HG02870 (cell line): ENCODE data around the gene ELMO1.

Experiments
- ATAC-seq: cut with Tn5 transposase; IDR thresholded peaks from one replicate; pipeline ENCODE4 v1.9.1; 2021; ENCODE audit warnings: mild to moderate bottlenecking, moderate library complexity; ENCODE audit not compliant: unreplicated experiment

ELMO1 gene

DNA sequence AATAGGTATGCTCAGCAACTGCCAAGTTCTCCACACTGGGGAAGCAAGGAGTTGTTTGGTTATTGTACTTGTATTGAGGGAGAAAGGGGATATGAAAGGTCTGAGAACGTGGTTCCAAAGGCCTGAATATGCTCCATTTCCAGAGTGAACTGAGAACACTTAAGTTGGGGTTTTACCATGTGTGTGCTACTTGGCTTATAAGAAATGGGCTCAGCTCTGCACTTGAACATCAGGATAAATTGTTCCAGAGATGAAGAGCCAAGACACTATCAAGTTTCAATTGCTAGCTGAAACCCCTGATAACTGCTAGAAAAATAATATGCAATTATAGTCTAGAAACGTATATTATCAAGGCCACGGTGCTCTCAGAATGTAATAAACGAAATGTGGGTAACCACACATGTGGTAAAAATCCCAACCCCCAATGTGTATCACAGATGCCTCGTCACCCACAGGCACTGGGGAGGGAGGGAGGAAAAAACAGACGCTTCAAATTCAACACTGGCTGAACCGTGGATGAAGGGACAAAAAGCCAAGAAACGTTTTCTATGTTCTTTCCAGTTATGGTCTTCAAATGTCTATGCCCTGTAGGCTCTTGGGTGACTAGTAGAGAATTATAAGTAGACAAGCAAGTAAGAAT, 16.3 kb downstream of the ELMO1 start:
- no peak for ATAC-seq

DNA sequence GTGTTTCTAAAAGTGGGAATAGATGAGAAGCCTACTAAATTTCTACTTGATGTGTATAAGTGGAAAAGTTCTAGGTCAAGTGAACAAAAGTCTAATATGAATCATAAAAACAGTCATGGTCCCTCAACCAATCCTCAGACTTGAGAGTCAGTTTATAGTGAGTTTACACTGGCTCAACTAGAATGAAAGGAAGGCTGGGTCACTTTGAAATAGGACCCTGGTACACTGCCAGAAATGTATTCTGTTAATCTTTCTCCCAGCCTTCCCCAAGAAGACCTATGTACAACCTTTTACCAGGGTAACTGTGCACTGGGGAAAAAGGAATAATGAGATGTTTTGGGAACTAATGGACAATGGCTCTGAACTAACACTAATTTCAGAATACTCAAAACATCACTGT, 17.3 kb downstream of the ELMO1 start:
- no peak for ATAC-seq

DNA sequence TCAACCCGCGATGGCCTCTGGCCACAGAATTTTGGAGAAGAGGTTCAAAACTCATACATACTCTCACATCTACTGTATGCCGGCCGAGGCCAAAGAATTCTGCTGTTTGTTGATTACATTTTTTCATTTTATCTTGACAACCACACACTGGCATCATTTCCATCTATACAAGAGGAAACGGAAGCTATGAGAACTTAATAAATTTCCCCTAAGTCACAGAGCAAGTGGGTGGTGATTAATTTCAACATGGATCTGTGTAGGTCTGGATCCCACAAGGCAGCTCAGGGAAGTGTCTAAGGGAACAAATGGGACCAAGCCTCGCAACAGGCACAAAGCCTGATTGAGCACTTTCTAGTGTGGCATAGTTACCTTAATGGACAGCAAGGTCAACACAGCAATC, 18.0 kb downstream of the ELMO1 start:
- no peak for ATAC-seq

DNA sequence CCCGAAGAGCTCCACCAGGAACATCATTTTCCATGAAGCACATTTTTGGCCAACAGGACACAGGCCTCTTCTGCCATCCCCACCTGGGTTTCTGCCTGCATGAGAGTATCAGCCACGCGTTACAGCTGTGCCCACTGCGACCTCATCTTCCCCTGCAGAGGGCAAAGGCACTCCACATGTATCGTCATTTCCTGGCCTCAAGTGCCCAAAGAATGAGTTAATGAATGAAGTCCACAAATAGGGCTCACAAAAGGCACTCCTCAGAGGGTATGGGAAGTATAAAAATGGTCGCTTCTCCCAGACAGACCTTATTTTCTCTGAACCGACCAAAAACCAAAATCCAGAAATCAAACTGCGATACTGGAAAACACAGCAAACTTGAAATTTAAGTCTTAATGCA, 18.5 kb downstream of the ELMO1 start:
- ATAC-seq = no peak

DNA sequence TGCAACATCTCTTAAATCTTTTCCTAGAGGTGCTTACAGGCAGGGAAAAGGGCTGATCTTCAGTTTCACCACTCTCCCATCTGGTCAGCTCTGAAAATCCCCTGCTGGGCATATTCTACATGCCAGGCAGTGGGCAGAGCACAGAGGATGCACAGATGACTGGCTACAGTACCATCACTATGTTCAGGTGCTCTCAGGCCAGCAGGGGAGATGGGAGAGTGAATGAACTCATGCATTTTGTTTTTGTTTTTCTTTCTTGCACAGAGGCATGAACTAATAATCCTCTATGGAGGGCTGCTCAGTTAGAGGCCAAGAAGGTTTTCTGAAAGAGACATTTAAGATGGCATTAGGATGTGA, 19.3 kb downstream of the ELMO1 start:
- no peak for ATAC-seq

DNA sequence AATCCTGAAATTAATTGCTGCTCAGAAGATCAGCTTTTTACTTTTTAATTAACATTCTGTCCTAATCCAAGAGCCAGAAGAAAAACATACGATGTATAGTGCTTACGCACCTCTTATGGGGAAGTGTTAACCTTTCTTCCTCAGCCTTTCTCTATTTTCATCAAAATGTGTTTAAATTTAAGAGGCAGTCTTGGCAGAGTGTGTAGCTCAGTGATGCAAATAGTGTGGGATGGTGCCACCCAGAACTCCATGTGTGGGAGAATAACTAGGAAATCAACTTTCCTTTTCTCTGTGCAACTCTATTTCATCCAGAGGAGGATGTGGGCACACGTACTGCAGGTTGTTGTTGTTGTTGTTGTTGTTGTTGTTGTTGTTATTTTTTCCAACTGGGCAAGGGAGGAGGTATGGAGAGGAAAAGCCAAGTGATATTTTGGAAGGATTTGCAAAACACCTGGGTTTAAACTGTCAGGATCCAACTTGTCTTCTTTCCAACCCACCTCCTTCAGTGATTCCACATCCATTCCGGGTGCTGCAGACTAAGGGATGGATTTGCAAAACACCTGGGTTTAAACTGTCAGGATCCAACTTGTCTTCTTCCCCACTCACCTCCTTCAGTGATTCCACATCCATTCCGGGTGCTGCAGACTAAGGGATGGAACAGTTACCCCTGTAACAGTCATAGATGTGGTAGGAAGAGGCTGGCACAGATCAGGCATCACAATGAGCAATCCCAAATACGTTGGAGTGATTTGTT, 19.8 kb downstream of the ELMO1 start:
- ATAC-seq = no peak

DNA sequence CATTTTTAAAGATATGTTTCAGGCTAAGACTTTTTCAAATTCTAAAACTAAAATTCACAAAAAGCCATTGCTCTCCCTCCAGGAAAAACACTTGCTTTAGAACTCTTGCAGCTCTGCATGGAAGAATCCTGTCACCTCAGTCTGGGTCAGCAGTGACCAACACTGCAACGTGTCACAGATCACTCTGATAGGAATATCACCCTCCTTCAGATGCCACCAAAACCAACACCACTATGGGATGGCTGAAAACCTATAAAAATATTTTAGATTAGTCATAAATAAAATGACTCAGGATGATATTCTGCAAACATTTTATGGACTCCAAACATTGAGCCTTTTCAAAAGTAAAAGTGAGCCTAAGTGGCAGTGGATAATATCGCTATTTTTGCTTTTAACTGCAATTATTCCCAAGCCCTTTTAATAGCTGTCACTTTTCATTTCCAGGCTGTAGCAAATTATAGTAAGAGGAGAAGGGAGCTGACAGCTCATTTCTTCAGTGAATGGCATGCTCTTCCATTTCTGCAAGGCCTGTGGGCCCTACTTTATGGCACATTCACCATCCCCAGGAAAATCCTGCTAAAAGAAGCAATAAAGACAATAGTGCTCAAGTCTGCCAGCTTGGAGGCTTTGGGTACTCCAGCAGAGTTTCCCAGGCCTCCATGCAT, 21.3 kb downstream of the ELMO1 start:
- no peak for ATAC-seq

DNA sequence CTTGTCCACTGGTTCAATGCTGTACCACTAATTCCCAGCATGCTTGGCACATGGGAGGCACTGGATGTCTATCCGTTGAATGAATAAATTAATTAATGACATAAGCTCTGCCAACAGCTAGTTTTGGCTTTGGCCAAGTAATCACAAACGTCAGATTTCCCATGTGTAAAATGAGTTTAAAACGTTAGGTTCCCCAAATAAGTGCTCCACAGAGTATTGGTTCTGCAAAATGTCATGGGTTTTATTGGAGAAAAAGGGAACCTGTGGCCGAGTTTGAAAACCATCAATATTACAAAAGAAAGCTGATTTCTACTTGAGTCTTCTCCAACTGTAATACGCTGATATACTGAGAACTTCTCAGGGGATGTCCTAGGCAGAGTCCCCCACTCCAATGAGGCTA, 23.2 kb downstream of the ELMO1 start:
- ATAC-seq = no peak

DNA sequence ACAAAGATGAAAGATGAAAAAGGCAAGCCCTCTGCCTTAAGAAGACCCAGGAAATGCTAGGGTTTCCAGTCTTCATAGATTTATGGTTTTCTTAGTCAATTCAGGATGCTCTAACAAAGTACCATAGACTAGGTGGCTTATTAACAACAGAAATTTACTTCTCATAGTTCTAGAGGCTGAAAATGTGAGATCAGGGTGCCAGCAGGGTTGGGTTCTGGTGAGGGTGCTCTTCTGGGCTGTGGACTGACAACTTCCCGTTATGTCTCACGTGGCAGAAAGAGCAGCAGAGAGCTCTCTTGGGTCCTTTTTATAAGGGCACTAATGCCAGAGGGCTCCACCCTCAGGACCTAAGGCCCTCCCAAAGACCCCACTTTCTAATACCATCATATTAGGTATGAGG, 23.7 kb downstream of the ELMO1 start:
- ATAC-seq = no peak

DNA sequence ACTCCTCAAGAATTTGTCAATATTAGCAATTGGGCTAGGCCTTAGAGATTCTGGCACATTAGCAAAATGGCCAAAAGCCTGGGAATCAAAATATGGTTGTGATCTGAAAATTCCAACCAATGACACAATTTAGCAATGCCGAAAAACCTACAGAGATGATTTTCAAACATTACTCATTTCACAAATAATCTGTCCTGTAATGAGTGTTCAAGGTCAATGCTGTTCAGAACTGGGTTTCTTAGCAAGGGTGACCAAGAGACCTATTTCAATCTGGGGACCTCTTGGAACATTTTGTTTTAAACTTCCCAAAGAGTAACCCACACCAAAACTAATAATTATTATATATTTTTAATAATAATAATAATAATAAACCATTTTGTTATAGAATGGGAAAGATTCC, 24.1 kb downstream of the ELMO1 start:
- ATAC-seq = no peak

DNA sequence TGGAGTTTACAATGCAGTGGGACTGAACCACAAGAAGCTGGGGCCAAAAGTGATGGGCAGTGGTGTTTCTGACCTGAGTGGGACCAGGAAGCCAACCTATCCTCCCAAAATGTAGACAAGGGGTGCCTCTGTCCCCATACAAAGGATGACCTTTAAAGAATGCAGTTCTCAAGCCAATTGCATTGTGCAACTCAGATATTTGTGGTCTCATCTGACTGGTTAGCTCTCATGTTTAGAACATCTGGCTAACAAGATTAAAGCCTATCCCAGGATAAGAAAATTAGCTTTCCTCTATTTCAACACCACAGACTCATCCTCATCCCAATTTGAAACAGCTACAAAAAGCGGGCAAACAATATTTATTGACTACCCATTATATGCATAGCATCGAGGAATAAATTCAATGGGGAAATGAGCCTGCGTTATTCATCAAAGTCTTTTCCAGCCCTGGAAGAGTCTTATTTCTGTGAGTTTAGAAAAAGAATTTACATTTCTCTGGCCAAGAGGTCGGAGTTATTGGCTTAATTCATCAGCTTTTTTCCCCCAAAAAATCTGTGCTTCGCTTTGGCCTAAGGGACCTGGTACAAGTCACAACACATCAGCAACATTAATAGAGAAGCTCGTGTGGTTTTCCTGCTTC, 26.7 kb downstream of the ELMO1 start:
- ATAC-seq = no peak

DNA sequence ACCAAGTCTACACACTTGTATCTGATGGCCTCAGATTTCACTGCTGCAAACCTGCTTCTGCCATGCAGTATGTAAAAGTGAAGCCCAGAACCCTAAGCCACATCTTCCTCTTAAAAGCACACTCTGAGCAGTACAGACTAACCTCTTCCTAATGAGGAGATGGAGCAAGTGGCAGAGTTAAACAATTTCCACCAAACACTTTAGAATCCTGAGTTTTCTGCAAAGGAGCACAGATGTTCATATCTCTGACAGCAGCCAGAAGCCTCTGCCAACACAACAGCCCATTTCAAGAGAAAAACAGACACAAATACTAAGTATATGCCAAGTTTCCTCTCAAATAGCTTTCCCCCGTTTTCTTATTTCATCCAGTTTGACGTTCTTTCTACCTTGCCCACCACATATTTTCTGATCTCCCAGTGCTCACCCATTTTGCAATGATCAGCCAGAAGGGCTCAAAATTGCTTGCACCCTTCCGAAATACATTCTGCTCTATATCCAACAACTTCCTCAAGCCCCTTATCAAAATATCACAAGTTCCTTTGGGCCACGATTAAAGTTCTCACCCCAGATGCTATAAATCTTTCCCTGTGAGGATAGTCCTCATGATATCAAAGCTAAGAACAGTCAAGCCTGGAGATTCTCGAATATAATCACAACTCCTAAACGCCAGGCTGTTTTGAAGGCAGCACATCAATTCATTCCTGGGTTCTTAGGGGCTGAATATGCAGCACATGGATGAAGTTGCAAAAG, 27.5 kb downstream of the ELMO1 start:
- ATAC-seq = no peak

DNA sequence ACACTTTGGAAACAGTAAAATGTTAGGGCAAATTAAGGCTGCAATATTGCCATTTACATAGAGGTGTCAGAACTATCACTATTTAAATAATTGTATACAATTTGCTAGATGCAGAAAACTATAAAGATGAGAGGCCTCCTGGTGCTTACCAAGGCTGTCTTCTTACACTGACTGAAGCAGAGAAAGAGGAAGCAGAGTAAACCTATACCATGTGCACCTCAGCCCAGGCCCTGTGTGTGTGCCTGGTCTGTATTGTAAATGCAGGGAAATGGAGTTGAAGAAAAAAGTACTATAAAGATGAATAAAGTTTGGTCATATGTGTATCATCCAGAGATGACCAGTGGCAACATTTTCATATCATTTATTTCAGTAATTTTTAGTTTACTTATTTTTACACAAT, 29.2 kb downstream of the ELMO1 start:
- ATAC-seq = no peak

DNA sequence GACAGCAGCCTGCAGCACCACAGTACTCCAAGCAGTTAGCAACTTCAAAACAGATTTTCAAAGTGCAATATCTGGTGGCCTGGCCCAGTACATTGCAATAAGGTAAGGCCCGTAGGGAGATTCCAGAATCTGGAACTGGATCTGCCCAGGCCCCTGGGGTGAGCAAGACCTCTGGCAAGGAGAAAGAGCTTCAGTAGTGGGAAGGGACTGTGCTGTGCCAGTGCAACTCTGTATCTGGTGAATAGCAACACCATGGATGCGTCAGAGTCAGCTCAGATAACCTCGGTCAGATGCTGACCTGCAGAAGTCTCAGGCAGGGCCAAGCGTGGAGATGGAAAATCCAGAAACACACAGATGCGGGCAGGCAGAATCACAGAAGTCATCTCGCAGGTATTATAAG, 30.3 kb downstream of the ELMO1 start:
- no peak for ATAC-seq

DNA sequence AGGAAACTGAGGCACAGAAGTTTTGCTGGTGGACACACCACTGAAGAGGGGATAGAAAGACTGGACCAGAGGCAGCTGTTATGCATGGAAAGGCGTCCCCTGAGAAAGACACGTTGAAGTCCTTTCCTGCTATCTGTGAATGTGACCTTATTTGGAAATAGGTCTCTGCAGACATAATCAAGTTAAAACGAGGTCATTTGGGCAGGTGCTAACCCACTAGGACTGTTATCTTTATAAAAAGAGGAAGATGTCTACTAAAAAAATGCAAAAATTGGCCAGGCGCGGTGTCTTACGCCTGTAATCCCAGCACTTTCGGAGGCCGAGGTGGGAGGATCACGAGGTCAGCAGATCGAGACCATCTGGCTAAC, 31.6 kb downstream of the ELMO1 start:
- no peak for ATAC-seq

DNA sequence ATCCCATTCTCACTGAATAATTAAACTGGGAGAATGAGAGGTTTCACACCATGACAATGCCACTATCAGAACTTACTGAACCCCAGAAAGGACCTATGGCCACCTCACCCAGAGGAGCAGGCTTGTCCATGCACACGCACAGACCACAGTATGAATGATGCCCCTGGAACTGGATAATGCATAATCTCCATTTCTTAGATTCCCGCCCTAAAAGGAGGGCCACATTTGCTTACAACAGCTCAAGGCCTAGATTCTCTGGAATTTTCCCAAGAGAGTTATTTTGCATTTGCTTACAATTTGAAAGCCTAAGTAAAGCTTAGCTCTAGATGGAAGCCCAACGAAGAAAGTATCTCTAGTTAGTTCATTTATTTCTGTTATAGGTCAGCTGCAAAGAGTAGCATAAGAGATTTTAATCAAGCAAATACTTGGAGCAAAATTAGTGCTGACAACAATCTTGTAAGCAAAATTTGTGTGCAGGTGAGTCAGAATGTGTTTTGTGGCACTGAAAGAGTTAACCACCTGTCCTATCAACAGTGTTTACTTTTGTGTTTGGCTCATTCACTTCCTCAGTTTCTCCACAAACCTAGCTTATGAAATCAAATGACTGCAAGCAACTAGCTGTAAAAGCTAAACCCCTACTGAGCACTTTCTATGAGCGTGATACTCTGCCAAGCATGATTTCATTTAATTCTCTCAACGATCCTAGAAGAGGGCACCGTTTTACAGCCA, 32.1 kb downstream of the ELMO1 start:
- no peak for ATAC-seq

DNA sequence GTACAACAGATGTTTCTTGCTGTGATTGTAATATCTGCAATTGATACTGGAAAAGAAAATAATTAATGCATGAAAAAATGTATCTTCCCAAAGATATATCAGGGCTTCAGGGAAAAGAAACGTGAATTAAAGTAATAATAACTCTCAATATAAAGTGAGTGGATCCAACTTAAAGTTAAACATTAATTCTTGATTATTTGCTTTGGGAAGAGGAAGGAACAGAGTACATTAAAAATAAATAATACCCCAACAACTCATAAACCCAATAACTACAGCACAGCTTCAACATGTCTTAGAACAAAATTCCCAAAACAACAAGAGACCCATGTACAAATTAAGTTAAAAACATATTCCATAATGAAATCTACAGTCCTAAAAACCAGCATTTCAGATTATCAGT, 33.0 kb downstream of the ELMO1 start:
- ATAC-seq = no peak

DNA sequence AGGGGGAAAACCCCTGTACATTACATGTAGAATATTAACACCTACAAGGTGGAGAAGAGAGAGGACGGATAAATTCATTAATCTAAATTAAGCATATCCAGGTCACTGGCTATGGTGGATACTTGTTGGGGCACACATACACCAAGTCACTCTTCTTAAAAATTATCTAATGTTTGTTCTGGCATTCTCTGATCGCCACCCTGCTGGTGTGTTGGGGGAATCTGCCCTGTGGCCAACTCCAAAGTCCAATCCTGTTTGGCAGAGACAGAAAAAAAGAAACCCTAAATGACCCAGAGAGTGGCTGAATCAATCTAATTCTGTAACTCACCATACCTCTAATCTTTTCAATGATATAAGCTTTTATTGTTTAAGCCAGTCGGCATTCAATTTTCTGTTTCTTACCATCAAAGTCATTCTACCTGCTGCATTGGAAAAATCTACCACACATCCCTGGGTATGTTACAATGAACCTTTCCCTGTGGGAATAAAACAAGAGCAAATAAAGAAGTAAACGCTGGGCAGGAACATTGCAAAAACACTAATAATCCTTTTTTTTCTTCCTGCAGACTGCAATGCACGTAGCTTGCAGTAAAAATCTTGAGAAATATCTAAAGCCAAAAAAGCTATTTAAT, 34.2 kb downstream of the ELMO1 start:
- ATAC-seq = no peak

DNA sequence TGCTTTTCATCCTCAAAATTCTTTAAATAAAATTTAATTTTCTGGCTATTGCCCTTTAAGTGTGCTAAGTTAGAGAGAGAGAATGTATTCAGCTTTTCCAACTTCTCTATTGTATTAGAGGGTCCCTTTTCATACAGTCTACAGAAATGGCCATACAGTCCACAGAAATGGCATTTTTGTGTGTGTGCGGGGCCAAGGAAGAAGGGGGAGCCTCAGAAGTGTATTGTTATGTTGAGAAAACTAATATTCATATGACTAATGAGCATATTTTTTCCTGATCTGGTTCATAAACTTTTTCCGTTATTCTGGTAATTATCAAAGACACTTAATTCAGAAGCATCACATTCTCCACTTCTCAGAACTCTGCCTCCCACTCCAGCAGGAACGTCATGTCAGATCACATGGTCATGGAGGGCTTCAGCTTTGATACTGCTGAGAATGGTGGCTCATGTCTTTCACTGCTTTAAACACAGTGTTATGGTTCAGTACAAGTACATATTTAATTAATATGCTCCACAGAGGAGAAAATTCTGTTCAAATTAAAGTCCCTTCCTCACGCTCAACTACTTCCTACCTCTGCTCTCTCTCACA, 37.1 kb downstream of the ELMO1 start:
- no peak for ATAC-seq
